ENCODE measurements around the gene PPP2R2C.

PPP2R2C gene

DNA sequence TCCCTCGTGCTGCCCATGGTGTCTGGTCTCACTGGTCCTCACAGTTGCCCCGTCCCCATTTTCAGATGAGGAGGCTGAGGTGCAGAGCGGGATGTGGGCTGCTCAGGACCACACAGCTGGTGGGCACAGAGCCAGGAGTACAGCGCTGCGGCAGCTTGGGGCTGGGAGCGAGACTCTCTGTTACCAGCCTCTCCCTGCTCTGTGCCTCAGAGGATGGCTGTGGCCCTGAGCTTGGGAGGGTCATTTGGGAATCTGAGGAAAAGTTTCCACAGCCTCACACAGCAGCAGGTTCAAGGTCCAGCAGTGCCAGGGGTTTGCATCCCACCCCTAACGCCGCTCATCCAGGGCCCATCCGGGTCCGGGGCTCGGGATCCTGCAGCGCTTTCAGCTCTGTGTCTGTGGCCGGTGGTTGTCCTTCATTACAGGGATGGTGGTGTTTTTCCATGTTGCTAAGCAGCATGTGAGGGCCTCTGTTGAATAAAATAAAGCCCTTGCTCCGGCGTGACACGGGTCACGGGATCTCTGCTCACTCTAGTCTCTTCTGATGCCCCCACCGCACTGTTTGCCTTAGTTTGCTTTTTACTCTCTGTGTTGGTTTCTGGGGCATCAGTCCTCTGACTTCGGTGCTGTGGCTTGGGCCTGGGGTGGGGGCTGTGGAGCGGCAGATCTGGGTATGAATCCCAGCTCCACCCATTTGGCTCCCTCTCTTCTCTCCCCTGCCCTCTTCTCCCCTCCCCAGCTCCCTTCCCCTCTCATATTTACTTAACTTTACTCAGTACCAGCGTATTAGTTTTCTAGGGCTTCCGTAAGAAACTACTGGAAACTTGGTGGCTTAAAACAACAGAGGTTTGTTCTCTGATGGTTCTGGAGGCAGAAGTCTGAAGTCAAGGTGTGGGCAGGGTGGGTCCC lies 196.3 kb downstream of the PPP2R2C start:
- DNase-seq (ENCODE audit: low read depth): no peak
- TF ChIP-seq, protein P1, sequence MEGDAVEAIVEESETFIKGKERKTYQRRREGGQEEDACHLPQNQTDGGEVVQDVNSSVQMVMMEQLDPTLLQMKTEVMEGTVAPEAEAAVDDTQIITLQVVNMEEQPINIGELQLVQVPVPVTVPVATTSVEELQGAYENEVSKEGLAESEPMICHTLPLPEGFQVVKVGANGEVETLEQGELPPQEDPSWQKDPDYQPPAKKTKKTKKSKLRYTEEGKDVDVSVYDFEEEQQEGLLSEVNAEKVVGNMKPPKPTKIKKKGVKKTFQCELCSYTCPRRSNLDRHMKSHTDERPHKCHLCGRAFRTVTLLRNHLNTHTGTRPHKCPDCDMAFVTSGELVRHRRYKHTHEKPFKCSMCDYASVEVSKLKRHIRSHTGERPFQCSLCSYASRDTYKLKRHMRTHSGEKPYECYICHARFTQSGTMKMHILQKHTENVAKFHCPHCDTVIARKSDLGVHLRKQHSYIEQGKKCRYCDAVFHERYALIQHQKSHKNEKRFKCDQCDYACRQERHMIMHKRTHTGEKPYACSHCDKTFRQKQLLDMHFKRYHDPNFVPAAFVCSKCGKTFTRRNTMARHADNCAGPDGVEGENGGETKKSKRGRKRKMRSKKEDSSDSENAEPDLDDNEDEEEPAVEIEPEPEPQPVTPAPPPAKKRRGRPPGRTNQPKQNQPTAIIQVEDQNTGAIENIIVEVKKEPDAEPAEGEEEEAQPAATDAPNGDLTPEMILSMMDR (IDR thresholded peaks at IDR 0.05; ENCODE audit: low read depth, low read length, missing control alignments): no peak
- H3K4me3 ChIP-seq (ENCODE audit: low read depth, low read length): no peak overlapping the region

DNA sequence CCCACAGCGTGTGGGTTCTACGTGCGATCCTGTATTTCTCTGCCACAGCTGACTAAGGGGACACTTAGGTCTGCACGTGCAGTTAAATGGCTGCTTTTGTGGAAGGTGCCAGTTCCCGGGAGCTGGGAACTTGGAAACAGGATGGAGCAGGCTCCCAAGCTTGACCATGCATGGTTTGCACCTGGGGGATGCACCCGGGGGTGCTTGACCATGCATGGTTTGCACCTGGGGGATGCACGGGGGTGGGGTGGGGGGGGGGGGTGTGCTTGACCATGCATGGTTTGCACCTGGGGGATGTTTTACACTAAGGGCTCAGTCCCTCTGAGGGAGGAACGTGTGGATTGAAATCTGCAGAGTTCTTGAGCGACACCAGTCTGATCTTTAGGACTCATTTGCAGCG lies 197.1 kb downstream of the PPP2R2C start:
- no peak for DNase-seq (ENCODE audit: low read depth)
- TF ChIP-seq, protein P1 (IDR thresholded peaks at IDR 0.05; ENCODE audit: low read depth, low read length, missing control alignments): no peak
- no peak overlapping the region for H3K4me3 ChIP-seq (ENCODE audit: low read depth, low read length)

DNA sequence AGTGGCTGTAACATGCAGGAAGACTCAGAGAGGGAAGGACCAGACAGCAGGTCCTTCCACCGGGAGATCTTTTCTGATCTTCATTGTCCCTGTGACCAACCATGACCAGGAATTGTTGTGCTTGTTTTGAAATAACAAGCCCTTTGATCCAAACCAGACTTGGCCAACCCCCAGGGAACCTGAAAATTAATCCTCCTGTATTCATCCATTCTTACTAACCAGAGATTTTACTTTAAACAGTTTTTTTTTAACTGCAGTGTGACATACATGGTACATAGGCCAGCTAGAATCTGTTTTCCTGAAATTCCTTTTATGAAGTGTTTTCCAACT lies 198.8 kb downstream of the PPP2R2C start:
- DNase-seq (ENCODE audit: low read depth): no peak
- TF ChIP-seq, protein P1 (IDR thresholded peaks at IDR 0.05; ENCODE audit: low read depth, low read length, missing control alignments): no peak
- H3K4me3 ChIP-seq (ENCODE audit: low read depth, low read length): no peak overlapping the region

DNA sequence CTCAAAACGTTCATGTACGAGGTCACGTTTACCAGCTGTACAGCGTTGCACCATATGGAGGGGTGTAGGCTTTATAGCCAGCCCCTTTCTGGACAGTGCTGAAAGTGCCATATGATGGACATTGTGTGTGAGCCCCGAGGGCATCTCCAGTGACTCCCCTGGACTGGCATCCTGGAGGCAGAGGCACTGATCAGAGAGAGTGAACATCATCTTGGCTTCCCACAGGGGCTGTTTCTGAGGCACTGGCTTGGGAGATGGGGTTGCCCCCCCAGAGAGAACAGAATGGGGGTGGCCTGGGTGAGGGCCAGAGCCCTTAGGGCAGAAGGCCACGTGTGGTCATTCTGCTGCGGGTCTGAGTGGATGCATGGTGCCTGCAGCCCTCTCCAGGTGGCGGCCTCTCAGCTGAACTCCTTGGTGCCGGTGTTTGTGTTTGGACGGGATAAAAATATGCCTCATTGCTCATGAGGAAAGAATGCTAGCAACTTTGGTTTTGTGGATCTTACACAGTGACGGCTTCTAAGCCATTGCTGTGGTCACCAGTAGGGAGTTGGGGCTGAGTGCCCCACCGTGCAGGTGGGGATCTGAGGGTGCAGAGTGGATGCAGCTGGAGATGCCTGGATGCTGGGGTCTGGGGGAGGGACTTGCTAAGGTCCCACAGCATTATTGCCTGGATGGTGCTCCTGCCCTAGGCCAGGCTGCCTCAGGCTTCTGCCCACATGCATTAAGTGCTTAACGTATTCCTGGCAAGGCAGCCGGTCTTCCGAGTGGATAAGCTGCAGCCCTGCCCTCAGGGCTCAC lies 199.4 kb downstream of the PPP2R2C start:
- no peak overlapping the region for H3K4me3 ChIP-seq (ENCODE audit: low read depth, low read length)
- no peak for DNase-seq (ENCODE audit: low read depth)
- TF ChIP-seq, protein P1 (IDR thresholded peaks at IDR 0.05; ENCODE audit: low read depth, low read length, missing control alignments): no peak

DNA sequence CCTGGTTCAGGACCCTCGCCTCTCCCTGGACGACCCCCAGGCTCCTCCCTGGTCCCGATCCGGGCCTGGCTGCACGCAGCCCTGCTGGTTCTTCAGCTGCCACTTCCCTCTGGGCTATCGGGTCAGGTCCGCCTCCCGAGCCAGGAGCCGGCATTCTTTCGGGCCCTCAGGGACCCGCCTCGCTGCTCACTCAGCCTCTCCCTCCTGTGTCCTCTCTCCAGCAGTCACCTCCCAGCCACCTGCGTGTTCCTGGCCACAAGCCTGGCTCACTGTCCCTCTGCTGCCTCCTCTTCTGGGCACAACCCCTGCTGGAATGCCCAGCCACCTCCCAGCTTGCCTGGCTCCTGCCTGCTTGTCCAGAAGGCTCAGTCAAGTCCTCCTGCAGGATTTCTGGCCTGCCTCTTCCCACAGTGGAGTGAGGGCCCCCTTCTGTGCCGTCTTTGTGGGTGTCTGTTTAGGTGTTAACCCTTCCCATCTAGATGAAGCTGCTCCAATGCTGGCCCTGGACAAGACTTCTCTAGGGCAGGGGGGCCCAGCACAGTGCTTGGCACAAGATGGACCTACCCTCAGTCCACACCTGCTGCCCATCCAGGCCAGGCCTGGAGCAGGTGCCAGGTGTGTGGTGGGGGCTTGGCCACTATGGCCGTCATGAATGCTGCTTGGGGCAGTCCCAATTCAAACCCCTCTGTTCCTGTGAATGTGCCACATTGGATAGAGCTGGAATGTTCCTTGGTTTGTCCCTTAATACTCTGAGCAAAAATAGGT lies 200.5 kb downstream of the PPP2R2C start:
- DNase-seq (ENCODE audit: low read depth): no peak
- H3K4me3 ChIP-seq (ENCODE audit: low read depth, low read length): no peak overlapping the region
- TF ChIP-seq, protein P1 (IDR thresholded peaks at IDR 0.05; ENCODE audit: low read depth, low read length, missing control alignments): no peak

DNA sequence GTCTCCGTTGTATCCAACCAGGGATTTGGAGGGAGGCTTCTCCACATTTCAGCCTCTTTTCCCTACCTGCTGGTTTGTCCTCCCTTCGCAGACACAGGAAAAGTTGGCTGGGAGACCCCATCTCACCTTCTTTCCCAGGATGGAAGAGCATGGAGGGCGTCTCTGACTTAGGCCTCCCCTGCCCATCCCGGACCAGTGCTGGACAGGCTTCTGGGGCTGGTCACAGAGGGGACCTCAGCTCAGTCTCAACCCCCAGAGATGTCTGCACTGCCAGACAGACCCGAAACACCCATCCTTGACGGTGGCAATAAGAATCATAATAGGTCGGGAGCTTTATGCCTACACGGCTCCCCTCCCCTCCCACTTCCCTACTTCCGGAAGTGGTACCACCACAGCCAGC lies 201.2 kb downstream of the PPP2R2C start:
- no peak overlapping the region for H3K4me3 ChIP-seq (ENCODE audit: low read depth, low read length)
- TF ChIP-seq, protein P1 (IDR thresholded peaks at IDR 0.05; ENCODE audit: low read depth, low read length, missing control alignments): no peak
- DNase-seq (ENCODE audit: low read depth): no peak
